ENCODE measurements around the gene CTTNBP2NL.

- TF ChIP-seq POLR2A (IDR thresholded peaks at IDR 0.05; ENCODE audit: low read depth, low read length) (no peak), SMC3 (IDR thresholded peaks at IDR 0.05; ENCODE audit: low read depth, low read length) (no peak), CEBPB (IDR thresholded peaks at IDR 0.05; ENCODE audit: low read depth, low read length) (no peak), RAD21 (IDR thresholded peaks at IDR 0.05; ENCODE audit: low read length) (no peak), RFX5 (IDR thresholded peaks at IDR 0.05; ENCODE audit: low read depth, low read length) (no peak), BHLHE40 (IDR thresholded peaks at IDR 0.05; ENCODE audit: low read depth, low read length) (no peak), MAFK (IDR thresholded peaks at IDR 0.05; ENCODE audit: low read depth, low read length) (no peak), RCOR1 (IDR thresholded peaks at IDR 0.05; ENCODE audit: insufficient replicate concordance, low read length) (no peak)
- TF ChIP-seq, protein P1, sequence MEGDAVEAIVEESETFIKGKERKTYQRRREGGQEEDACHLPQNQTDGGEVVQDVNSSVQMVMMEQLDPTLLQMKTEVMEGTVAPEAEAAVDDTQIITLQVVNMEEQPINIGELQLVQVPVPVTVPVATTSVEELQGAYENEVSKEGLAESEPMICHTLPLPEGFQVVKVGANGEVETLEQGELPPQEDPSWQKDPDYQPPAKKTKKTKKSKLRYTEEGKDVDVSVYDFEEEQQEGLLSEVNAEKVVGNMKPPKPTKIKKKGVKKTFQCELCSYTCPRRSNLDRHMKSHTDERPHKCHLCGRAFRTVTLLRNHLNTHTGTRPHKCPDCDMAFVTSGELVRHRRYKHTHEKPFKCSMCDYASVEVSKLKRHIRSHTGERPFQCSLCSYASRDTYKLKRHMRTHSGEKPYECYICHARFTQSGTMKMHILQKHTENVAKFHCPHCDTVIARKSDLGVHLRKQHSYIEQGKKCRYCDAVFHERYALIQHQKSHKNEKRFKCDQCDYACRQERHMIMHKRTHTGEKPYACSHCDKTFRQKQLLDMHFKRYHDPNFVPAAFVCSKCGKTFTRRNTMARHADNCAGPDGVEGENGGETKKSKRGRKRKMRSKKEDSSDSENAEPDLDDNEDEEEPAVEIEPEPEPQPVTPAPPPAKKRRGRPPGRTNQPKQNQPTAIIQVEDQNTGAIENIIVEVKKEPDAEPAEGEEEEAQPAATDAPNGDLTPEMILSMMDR (conservative IDR thresholded peaks at IDR 0.05; ENCODE audit: low read depth, low read length) = no peak
- TF ChIP-seq, protein P2, sequence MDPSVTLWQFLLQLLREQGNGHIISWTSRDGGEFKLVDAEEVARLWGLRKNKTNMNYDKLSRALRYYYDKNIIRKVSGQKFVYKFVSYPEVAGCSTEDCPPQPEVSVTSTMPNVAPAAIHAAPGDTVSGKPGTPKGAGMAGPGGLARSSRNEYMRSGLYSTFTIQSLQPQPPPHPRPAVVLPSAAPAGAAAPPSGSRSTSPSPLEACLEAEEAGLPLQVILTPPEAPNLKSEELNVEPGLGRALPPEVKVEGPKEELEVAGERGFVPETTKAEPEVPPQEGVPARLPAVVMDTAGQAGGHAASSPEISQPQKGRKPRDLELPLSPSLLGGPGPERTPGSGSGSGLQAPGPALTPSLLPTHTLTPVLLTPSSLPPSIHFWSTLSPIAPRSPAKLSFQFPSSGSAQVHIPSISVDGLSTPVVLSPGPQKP (IDR thresholded peaks at IDR 0.05; ENCODE audit: borderline replicate concordance, low read depth, low read length) = no peak
- TF ChIP-seq, protein P3, sequence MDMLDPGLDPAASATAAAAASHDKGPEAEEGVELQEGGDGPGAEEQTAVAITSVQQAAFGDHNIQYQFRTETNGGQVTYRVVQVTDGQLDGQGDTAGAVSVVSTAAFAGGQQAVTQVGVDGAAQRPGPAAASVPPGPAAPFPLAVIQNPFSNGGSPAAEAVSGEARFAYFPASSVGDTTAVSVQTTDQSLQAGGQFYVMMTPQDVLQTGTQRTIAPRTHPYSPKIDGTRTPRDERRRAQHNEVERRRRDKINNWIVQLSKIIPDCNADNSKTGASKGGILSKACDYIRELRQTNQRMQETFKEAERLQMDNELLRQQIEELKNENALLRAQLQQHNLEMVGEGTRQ (IDR thresholded peaks at IDR 0.05; ENCODE audit: low read depth, low read length) = no peak
These were observed 81.5 kb downstream of the CTTNBP2NL start for GRCh38 chr1:112477550-112477949.
